Measurements from ENCODE around the gene ULBP2.
"Not testable (repeated sequence)": the region's sequence is repeated elsewhere in the genome, so short reads cannot be mapped to it uniquely, and the experiment has no call there.

DNA sequence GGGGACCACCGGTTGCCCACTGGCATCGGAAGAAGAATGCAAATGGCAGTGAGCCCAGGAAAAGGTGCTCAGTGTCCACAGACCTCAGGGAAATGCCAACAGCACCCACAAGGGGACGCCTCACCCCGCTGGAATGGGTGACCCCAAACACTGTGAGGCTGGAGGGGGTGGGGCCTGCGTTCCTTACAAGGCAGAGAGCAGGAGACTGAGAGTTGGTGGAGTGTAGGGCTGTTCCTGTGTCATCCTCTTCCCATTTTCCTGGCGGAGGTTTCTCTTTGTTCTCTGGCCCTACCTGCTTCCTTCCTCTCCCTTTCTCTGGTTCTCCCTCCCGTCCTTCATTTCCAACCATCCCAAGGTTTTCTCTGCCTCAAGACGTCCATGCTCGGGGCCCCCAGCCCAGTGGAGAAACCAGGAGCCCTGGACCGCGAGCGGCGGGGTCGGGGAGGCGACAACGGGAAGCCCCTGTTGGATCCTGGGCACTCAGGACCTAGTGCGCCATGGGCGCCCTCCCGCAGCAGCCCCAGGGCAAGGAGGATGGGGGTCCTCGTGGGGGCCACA is 3.7 kb upstream of the ULBP2 start:
- not testable (repeated sequence) for TF ChIP-seq POLR2A, POLR2AphosphoS5 (IDR thresholded peaks at IDR 0.05; ENCODE audit: low read depth, low read length)
